Stimulated activated naive B cell treated with anti-CD40 and anti-IgM and Interleukin-4, amounts not matched to agents 10 μg/mL and 1 μg/mL and 100 μg/mL, for 72 hours (primary cell): Measurements from ENCODE around the gene SYT7.
A peak's percentile ranks its signal among the peaks of the same experiment; 100 is the strongest.

ENCODE experiments used
- ATAC-seq, 2 donors: fragments of 150-1000 bp; cut with Tn5 transposase; replicated peaks; 2 replicates each; pipeline ENCODE4 v1.10.0; 2021; ENCODE audit warnings: moderate library complexity in 1 of 2
- DNase-seq: peaks from one replicate; pipeline ENCODE4 v3.0.0; 2021
- H3K27ac Mint-ChIP-seq: one replicate; pipeline ENCODE4 v1.8.0; 2022; ENCODE audit warnings: mild to moderate bottlenecking, mixed read lengths
- H3K27me3 Mint-ChIP-seq, 2 donors: one replicate each; pipeline ENCODE4 v1.8.0; 2022; ENCODE audit warnings: mixed read lengths in 2 of 2
- H3K36me3 Mint-ChIP-seq, 2 donors: one replicate each; pipeline ENCODE4 v1.8.0; 2022; ENCODE audit warnings: mixed read lengths in 2 of 2, mild to moderate bottlenecking in 1 of 2
- H3K4me1 Mint-ChIP-seq, 2 donors: one replicate each; pipeline ENCODE4 v1.8.0; 2022; ENCODE audit warnings: mixed read lengths in 2 of 2, mild to moderate bottlenecking in 1 of 2
- H3K4me3 Mint-ChIP-seq, 2 donors: one replicate each; pipeline ENCODE4 v1.8.0; 2022; ENCODE audit warnings: mild to moderate bottlenecking in 2 of 2, mixed read lengths in 2 of 2, moderate library complexity in 1 of 2
- H3K9me3 Mint-ChIP-seq, 2 donors: one replicate each; pipeline ENCODE4 v1.8.0; 2022; ENCODE audit warnings: mixed read lengths in 2 of 2, mild to moderate bottlenecking in 1 of 2

The SYT7 gene

DNA sequence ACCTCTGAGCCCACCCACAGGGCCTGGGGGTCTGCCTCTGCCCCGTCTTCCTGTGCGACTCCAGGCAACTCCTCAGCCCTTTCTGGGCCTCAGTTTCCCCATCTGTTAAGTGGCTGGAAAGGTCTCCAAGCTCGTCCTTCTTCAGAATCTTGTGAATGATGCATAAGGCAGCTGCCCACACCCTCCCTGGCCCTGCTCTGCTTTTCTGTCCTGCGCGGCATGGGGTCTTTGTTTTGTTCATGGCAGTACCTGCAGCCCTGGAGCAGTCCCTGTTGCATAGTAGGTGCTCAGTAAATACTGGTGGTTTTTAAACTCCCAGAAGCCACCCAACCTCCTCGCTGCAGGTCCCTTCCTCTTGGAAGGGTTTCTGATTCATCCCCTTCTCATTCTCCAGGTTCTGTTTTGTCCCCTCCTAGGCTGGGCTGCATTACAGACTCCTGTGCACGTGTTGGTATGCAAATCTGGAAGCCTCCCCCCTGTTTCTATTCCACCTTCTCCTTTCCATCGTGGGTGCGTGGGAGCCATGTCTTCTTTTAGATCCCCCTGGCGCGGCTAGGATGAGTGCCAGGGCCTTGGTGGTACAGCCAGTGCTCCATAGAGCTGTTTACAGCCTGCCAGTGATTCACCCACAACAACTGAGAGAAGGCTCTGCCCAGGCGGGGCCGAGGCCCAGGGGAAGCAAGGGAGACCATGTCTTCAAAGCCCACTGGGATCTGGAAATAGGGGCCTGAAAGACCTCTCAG, 19.3 kb upstream of the SYT7 start:
- H3K9me3 Mint-ChIP-seq: no peaks in the 10 kb centered on the region
- peaks cover 38 to 39% of the 10 kb centered on the region in 2 donors for H3K27me3 Mint-ChIP-seq
- H3K27ac Mint-ChIP-seq: no peak overlapping the region
- H3K4me1 Mint-ChIP-seq: no peaks in the 10 kb centered on the region
- H3K36me3 Mint-ChIP-seq: no peaks in the 10 kb centered on the region
- ATAC-seq: no peak
- no peak overlapping the region for H3K4me3 Mint-ChIP-seq
- DNase-seq: no peak

- H3K4me3 Mint-ChIP-seq: no peak overlapping the region
- DNase-seq (no peak), ATAC-seq (no peak)
- no peaks in the 10 kb centered on the region for H3K9me3 Mint-ChIP-seq
- H3K4me1 Mint-ChIP-seq: no peaks in the 10 kb centered on the region
- peaks cover 41% of the 10 kb centered on the region in 2 donors for H3K27me3 Mint-ChIP-seq
- H3K36me3 Mint-ChIP-seq: no peaks in the 10 kb centered on the region
- no peak overlapping the region for H3K27ac Mint-ChIP-seq
These were observed 18.3 kb upstream of the SYT7 start for GRCh38 chr11:61598886-61599868.

GRCh38 chr11:61598374-61598773, 17.5 kb upstream of the SYT7 start:
- no peaks in the 10 kb centered on the region for H3K9me3 Mint-ChIP-seq
- no peak for ATAC-seq
- peaks cover 40 to 44% of the 10 kb centered on the region in 2 donors for H3K27me3 Mint-ChIP-seq
- no peak for DNase-seq
- H3K4me1 Mint-ChIP-seq: no peaks in the 10 kb centered on the region
- no peak overlapping the region for H3K27ac Mint-ChIP-seq
- H3K4me3 Mint-ChIP-seq: no peak overlapping the region
- H3K36me3 Mint-ChIP-seq: no peaks in the 10 kb centered on the region

DNA sequence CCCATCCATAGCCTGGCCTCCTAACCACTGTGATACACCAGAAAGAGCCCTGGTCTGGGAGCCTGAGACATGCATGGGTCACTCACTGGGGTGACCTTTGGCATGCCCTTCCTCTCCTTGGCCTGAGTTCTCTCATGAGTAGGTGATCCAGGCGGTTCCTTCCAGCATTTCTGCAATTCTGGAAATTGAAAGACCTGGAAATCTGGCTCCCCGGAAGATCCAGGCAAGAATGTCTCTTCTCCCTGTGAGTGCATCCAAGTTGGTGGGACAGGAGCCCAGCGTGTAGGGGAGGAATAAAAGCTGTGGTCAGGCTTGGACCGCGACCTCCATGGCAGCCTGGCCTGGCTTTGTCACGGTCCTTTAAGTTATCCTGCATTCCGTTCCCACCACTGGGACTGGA, 16.1 kb upstream of the SYT7 start:
- Mint-ChIP-seq H3K4me1 (no peaks in the 10 kb centered on the region), H3K4me3 (no peak overlapping the region), H3K27ac (no peak overlapping the region), H3K36me3 (no peaks in the 10 kb centered on the region), H3K27me3 (peaks cover 42 to 48% of the 10 kb centered on the region in 2 donors), H3K9me3 (no peaks in the 10 kb centered on the region)
- ATAC-seq: no peak
- DNase-seq: no peak

- Mint-ChIP-seq H3K4me3 (no peak overlapping the region), H3K27me3 (peaks cover 44 to 52% of the 10 kb centered on the region in 2 donors), H3K27ac (no peak overlapping the region), H3K4me1 (no peaks in the 10 kb centered on the region), H3K9me3 (no peaks in the 10 kb centered on the region), H3K36me3 (no peaks in the 10 kb centered on the region)
- ATAC-seq (no peak), DNase-seq (no peak)
These were observed 15.7 kb upstream of the SYT7 start for GRCh38 chr11:61596542-61596941.

- DNase-seq (no peak), ATAC-seq (no peak)
- H3K27me3 Mint-ChIP-seq: peaks cover 50 to 51% of the 10 kb centered on the region in 2 donors
- no peak overlapping the region for H3K27ac Mint-ChIP-seq
- no peaks in the 10 kb centered on the region for H3K36me3 Mint-ChIP-seq
- H3K4me3 Mint-ChIP-seq: no peak overlapping the region
- H3K4me1 Mint-ChIP-seq: no peaks in the 10 kb centered on the region
- H3K9me3 Mint-ChIP-seq: no peaks in the 10 kb centered on the region
These were observed 14.0 kb upstream of the SYT7 start for GRCh38 chr11:61594907-61595257.

DNA sequence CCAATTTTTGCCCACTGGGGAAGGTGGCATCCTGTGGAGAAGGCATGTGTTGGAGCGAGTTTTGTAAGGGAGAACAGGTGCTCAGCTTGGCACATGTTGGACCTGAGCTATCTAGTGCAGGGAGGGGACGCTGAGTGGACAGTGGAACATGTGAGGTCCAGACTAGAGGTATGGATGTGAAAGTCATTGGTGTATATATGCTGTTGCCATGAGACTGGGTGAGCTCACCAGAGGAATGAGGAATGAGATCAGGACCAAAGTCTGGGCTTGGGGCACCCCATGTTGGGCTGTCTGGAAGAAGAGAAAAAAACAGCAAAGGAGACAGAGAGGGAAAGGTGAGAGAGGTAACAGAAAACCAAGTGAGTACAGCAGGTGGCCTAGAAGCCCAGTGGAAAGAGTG, 12.3 kb upstream of the SYT7 start:
- Mint-ChIP-seq H3K27me3 (peaks cover 50 to 54% of the 10 kb centered on the region in 2 donors), H3K4me1 (peaks cover 6 to 10% of the 10 kb centered on the region in 2 donors), H3K36me3 (no peaks in the 10 kb centered on the region), H3K27ac (no peak overlapping the region), H3K4me3 (no peak overlapping the region), H3K9me3 (no peaks in the 10 kb centered on the region)
- no peak for ATAC-seq
- DNase-seq: no peak

GRCh38 chr11:61592176-61592575, 11.3 kb upstream of the SYT7 start:
- Mint-ChIP-seq H3K27ac (no peak overlapping the region), H3K36me3 (no peaks in the 10 kb centered on the region), H3K4me3 (no peak overlapping the region), H3K4me1 (peaks cover 7 to 12% of the 10 kb centered on the region in 2 donors), H3K27me3 (peaks cover 46 to 50% of the 10 kb centered on the region in 2 donors), H3K9me3 (no peaks in the 10 kb centered on the region)
- DNase-seq: no peak
- ATAC-seq: no peak

- Mint-ChIP-seq H3K4me3 (no peak overlapping the region), H3K4me1 (peaks cover 7 to 12% of the 10 kb centered on the region in 2 donors), H3K27ac (no peak overlapping the region), H3K9me3 (no peaks in the 10 kb centered on the region), H3K36me3 (no peaks in the 10 kb centered on the region), H3K27me3 (peaks cover 46 to 62% of the 10 kb centered on the region in 2 donors)
- ATAC-seq (no peak), DNase-seq (no peak)
These were observed 9.1 kb upstream of the SYT7 start for GRCh38 chr11:61589961-61590360.

DNA sequence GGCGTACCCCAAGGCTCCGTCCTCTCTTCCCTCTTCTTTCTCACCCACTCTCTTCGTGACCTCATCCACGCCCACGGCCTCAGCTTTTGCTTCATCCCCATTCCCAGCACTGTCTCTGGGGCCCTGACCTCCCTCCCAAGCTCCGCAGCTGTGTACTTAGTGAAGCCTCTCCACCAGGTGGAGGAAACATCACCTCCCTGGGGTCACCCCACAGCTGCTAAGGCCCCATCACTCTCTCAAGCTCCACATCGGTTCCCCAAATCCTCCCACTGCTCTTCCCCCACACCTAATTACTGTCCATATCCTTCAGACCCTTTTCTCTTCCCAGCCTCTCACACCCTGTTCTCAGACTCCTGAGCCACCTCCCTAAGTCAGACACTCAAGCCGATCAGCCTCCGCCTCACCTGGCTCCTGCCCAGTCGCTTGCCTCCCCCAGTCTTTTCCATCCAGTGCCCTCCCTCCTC, 7.9 kb upstream of the SYT7 start:
- H3K9me3 Mint-ChIP-seq: no peaks in the 10 kb centered on the region
- no peak overlapping the region for H3K27ac Mint-ChIP-seq

DNA sequence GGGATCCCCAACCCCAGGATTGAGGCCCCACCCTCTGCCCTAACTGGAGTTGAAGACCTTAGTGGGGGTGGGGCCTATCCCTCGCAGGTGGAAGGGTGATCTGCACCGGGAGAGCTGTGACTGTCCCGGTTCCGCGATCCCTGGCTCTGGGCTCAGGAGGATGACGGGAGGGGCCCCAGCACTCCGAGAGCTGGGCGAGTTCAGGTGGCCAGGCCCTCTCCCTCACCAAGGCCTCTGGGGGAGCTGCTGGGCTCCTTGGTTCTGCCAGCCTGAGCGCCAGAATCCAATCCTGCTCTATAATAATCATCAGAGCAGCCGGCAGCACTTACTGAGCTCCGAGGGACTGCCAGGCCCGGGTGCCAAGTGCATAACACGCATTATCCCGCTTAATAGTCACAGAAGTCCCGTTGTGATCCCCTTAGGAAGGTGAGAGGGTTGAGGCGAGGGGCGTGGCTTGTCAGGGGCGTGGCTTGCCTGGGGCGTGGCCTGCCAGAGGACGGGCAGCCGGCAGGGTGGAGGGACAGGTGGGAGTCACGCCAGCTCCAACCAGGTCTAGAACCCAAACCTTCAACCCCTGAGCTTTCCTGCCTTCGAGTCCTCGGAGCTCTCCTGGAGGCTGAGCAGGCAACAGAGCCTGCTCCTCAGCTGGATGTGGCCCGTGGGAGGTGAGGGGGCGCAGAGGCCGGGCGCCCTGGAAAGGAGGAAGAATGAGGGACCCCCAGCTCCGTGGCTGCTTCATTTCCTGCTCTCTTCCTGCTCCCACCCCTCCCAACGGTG, 7.3 kb upstream of the SYT7 start:
- Mint-ChIP-seq H3K4me3 (peak overlapping the region; percentile 77 to 78), H3K4me1 (peaks cover 7 to 12% of the 10 kb centered on the region in 2 donors), H3K36me3 (no peaks in the 10 kb centered on the region), H3K27me3 (peaks cover 46 to 68% of the 10 kb centered on the region in 2 donors), H3K9me3 (no peaks in the 10 kb centered on the region), H3K27ac (no peak overlapping the region)
- ATAC-seq (peak; percentile 74 to 75), DNase-seq (peak; percentile 44)

More for the DNA sequence above, 7.9 kb upstream of the SYT7 start:
- ATAC-seq (peak; percentile 44 to 46), DNase-seq (no peak)
- H3K27me3 Mint-ChIP-seq: peaks cover 44 to 61% of the 10 kb centered on the region in 2 donors
- H3K4me3 Mint-ChIP-seq: peak overlapping the region; percentile 77 to 78
- no peaks in the 10 kb centered on the region for H3K36me3 Mint-ChIP-seq
- H3K4me1 Mint-ChIP-seq: peaks cover 7 to 12% of the 10 kb centered on the region in 2 donors

- peaks cover 7 to 12% of the 10 kb centered on the region in 2 donors for H3K4me1 Mint-ChIP-seq
- no peak for DNase-seq
- H3K27ac Mint-ChIP-seq: no peak overlapping the region
- ATAC-seq: peak; percentile 8 to 36
- no peaks in the 10 kb centered on the region for H3K9me3 Mint-ChIP-seq
- H3K27me3 Mint-ChIP-seq: peaks cover 50 to 74% of the 10 kb centered on the region in 2 donors
- no peaks in the 10 kb centered on the region for H3K36me3 Mint-ChIP-seq
- H3K4me3 Mint-ChIP-seq: peak overlapping the region in 1 of 2 donors; percentile 58
These were observed 6.7 kb upstream of the SYT7 start for GRCh38 chr11:61587541-61587941.

DNA sequence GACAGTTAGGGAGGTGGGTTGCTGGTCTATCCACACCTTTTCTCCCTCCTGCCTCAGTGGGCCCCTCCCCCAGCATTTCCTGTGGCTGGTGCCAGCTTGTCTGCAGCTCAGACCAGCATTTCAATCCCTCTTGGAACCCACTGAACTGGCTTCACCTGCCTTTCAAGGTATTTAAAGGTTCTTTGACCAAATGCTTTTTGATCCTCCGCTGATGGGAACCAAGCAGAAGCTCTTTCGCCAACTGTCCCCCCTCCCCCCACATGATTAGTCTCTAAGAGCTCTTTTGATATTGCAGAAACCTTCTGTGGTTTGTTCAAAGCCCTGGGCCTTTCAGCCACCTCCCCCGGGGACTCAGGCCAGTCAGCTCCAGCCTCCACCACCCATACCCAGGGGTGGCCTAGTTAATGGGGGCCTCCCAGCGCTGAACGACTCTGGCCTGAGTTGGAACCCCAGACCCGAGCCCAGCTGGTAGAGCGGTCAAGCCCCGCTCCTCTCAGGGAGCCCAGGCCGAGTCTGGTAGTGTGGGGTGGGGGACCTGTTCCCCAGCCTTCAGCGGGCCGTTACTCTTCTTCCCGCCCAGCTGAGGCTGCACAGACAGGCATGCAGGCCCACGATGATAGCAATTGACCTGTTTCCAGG, 6.0 kb upstream of the SYT7 start:
- Mint-ChIP-seq H3K4me3 (no peak overlapping the region), H3K27me3 (peaks cover 51 to 74% of the 10 kb centered on the region in 2 donors), H3K4me1 (peaks cover 11 to 19% of the 10 kb centered on the region in 2 donors), H3K36me3 (no peaks in the 10 kb centered on the region), H3K9me3 (no peaks in the 10 kb centered on the region), H3K27ac (no peak overlapping the region)
- ATAC-seq (no peak), DNase-seq (no peak)
